Left ventricle myocardium inferior (tissue), 1 donor: Measurements from ENCODE around the gene SMCHD1. TPM values are rescaled to one million over a fixed set of nuclear protein-coding genes. Genes with fewer than 3 reads are reported as not detected.

Experiments
- DNase-seq: peaks from one replicate; pipeline ENCODE4 v3.0.0-alpha.2; 2020
- H3K27ac ChIP-seq: fragments of 200-600 bp; replicated peaks from 2 replicates; pipeline ENCODE4 v1.8.0; 2021
- H3K27me3 ChIP-seq: fragments of 200-600 bp; 2 replicates; pipeline ENCODE4 v1.8.0; 2021; ENCODE audit warnings: low read depth
- H3K36me3 ChIP-seq: fragments of 200-600 bp; 2 replicates; pipeline ENCODE4 v1.8.0; 2021
- H3K4me1 ChIP-seq: fragments of 200-600 bp; 2 replicates; pipeline ENCODE4 v1.8.0; 2021
- H3K4me3 ChIP-seq: fragments of 200-600 bp; 2 replicates; pipeline ENCODE4 v1.8.0; 2021; ENCODE audit warnings: mild to moderate bottlenecking, moderate library complexity
- H3K9me3 ChIP-seq: fragments of 200-600 bp; replicated peaks from 2 replicates; pipeline ENCODE4 v1.8.0; 2021
- CTCF ChIP-seq: fragments of 200-600 bp; IDR thresholded peaks from 2 replicates; pipeline ENCODE4 v1.8.0; 2021; ENCODE audit warnings: antibody characterized with exemption, mild to moderate bottlenecking, borderline replicate concordance
- intact Hi-C: fragments of 100-400 bp; cut with micrococcal nuclease; formaldehyde crosslinking; loops from one replicate; pipeline ENCODE4 v1.11.0; 2022
- total RNA-seq: library from RNA; stranded (reverse); fragmentation: NEBNext Ultra II Directional; extraction: Animal tissue kit (Norgen Biotek cat#: 25700); gene quantifications from one replicate; pipeline ENCODE4 v1.2.1, GENCODE V29; 2021
- donor health status: DM: no; HTN: yes; CAD: no; lungs with severe emphysema.

Gene SMCHD1
- total RNA-seq, 1 donor from 2014 or later, result 26.6 TPM

- peaks cover 89% of the 10 kb centered on the region for H3K36me3 ChIP-seq
- no peaks in the 10 kb centered on the region for H3K9me3 ChIP-seq
- no peaks in the 10 kb centered on the region for H3K4me1 ChIP-seq
- no peaks in the 10 kb centered on the region for H3K27me3 ChIP-seq
- no peak overlapping the region for H3K27ac ChIP-seq
- intact Hi-C loops, result no loop called here
- no peak overlapping the region for H3K4me3 ChIP-seq
- DNase-seq, result no peak
- TF ChIP-seq CTCF, result no peak
Measured at GRCh38 chr18:2704541-2704940, 49.0 kb downstream of the SMCHD1 start.

- Histone ChIP-seq H3K9me3 (no peaks in the 10 kb centered on the region), H3K27ac (no peak overlapping the region), H3K4me1 (no peaks in the 10 kb centered on the region), H3K36me3 (peaks cover 85% of the 10 kb centered on the region), H3K4me3 (no peak overlapping the region), H3K27me3 (no peaks in the 10 kb centered on the region)
- TF ChIP-seq CTCF, result no peak
- DNase-seq, result no peak
- intact Hi-C loops, result no loop called here
Measured at GRCh38 chr18:2706903-2707302, 51.4 kb downstream of the SMCHD1 start.

GRCh38 chr18:2707551-2708168 is 52.1 kb downstream of the SMCHD1 start:
- DNase-seq, result no peak

GRCh38 chr18:2709316-2709715 is 53.8 kb downstream of the SMCHD1 start:
- no peak for TF ChIP-seq CTCF
- H3K36me3 ChIP-seq, result peaks cover 76% of the 10 kb centered on the region
- H3K27ac ChIP-seq, result no peak overlapping the region
- H3K9me3 ChIP-seq, result no peaks in the 10 kb centered on the region
- no peaks in the 10 kb centered on the region for H3K27me3 ChIP-seq
- intact Hi-C loops, result no loop called here
- no peak overlapping the region for H3K4me3 ChIP-seq
- no peak for DNase-seq
- peaks cover 7% of the 10 kb centered on the region for H3K4me1 ChIP-seq

More at GRCh38 chr18:2707551-2708168, 52.1 kb downstream of the SMCHD1 start:
- Histone ChIP-seq H3K4me3 (no peak overlapping the region), H3K27ac (no peak overlapping the region), H3K36me3 (peaks cover 85% of the 10 kb centered on the region), H3K9me3 (no peaks in the 10 kb centered on the region), H3K27me3 (no peaks in the 10 kb centered on the region), H3K4me1 (no peaks in the 10 kb centered on the region)
- intact Hi-C loops, result no loop called here
- no peak for TF ChIP-seq CTCF

- no peak for TF ChIP-seq CTCF
- Histone ChIP-seq H3K27ac (no peak overlapping the region), H3K4me1 (peaks cover 42% of the 10 kb centered on the region), H3K4me3 (no peak overlapping the region), H3K27me3 (no peaks in the 10 kb centered on the region), H3K36me3 (peaks cover 60% of the 10 kb centered on the region), H3K9me3 (no peaks in the 10 kb centered on the region)
- intact Hi-C loops, result no loop called here
- DNase-seq, result no peak
Measured at GRCh38 chr18:2714140-2714539, 58.6 kb downstream of the SMCHD1 start.
